Kidney tubule cell (primary cell): ENCODE data around the gene LRRC28.
"Not testable (repeated sequence)": the region's sequence is repeated elsewhere in the genome, so short reads cannot be mapped to it uniquely, and the experiment has no call there.

ENCODE experiments used
- DNase-seq: peaks from one replicate; pipeline ENCODE4 v3.0.0-alpha.2; 2018; ENCODE audit warnings: low spot score

LRRC28 gene

DNA sequence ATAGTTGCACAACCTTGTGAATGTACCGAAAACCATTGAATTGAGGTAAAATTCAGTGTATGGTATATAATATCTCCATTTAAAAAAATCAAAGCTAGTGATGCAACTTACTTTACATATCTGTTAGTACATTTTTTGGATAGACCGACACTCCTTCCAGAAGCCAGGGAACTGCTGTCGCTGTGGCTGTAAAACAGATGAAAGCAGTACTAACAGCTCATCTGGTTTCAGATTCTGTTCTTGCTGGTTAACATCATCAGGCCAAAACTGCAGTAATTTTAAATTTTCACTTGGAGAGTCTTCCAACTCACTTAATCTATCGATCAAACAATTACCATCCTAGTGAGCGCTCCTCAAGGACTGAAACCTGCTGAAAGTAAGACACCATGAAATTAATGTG, 145.1 kb downstream of the LRRC28 start:
- no peak for DNase-seq

DNA sequence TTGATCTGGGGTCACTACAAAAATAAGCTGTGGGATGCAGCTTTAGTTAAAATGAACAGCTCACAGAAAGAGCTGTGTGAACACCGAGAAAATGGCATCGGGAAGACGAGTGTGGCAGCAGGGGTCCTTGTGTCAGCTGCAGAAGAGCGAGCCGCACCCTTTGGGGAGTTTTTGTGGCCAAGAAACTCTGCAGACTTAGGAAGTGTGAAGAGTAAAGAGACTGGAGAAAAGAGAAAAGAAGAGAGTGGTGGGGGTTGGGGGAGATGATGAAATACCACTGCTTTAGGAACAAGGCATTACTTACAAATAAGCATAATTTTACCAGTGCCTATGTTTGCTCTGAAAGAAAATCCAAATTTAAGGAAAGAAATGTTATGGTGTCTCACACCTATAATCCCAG, 147.8 kb downstream of the LRRC28 start:
- no peak for DNase-seq

DNA sequence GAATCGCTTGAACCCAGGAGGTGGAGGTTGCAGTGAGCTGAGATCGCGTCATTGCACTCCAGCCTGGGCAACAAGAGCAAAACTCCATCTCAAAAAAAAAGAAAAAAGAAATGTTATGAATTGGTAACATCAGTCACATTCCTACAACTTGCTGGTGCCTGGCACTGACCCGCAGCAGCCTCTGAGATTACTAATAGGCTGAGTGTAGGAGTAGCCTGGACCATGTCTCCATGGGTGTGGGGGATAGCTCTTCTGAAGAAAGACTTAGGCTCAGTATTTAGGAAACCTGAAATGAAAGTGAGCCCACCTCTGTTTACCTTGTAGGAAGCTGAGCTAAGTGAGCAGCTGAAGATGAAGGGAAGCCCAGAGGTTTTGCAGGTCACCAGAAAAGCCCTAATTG, 148.3 kb downstream of the LRRC28 start:
- DNase-seq = peak; percentile 60

DNA sequence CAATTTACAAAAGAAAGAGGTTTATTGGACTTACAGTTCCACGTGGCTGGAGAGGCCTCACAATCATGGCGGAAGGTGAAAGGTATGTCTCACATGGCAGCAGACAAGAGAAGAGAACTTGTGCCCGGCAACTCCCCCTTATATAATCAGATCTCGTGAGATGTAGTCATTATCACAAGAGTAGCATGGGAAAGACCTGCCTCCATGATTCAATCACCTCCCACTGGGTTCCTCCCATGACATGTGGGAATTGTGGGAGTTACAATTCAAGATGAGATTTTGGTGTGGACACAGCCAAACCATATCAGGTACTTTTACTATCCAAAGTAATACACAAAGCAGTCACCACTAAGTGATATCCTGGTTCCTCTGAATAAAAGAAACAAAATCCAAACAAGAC, 149.9 kb downstream of the LRRC28 start:
- not testable (repeated sequence) for DNase-seq

DNA sequence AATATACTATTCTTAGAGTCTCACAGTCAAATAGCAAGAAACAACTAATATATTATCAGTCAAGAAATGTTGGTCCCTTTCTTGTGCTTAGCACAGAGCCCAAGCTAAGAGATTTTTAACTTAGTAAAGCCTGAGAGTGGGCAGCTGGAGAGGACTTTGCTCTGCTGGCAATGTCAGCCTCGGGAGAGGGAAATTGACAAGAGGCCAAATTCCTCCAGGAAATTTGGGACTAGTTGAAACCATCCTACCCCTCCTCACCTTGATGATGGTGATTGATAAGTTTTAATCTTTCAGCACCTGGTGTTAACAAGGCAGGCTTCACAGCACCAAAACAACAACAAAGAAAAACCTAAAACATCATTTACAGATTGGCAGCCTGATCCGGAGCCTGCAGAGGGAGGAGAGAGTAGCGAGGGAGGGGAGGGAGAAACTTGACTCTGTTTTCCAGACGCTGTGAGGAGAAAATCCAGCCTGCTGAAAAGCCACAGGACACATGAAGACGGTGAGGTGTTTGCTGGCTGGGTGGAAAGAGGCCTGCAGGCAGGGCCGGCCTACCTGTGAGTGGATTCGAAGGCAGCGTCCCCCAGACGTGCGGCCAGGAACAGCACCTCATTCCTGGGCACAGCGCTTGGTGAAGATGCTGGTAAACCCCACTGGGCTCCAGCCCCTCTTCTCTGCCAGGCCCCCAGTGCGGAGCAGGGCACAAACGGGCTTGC, 150.9 kb downstream of the LRRC28 start:
- no peak for DNase-seq

DNA sequence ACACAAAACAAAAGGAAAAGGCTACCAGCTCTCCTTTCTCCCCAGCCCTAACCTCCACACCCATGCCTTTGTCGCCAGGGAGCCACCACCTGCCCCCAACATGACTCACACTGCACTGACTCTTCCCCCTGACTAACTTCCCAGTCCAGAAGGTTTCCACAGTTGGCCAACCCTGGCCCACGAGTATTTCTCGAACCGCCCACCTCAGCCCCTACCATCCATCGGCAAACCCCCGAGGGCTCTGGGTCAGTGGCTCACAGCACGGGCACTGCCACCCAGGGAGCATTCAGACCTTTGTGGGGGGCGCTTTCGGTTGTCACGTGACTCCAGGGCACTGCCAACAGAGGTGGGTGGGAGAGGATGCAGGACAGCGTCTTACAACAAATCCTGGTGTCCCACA, 152.3 kb downstream of the LRRC28 start:
- peak; percentile 71 for DNase-seq

DNA sequence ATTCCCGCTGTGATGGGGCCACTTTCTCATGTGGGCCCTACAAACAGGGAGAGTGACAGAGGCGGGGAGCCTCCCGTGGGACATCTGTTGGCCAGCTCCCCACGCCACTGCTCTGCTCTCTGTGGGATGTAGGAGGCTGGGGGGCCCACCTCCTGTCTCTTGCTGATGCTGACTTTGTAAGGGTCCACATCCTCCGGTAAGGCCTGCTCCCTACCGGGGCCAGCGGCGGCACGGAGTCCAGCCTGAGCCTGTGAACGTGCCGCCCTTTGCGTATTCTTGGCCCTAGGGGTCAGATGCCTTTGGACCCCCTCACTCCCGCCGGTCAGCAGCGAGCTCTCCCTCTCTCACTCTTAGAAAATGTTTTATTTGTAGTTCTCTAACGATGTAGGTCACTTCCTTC, 153.2 kb downstream of the LRRC28 start:
- no peak for DNase-seq

DNA sequence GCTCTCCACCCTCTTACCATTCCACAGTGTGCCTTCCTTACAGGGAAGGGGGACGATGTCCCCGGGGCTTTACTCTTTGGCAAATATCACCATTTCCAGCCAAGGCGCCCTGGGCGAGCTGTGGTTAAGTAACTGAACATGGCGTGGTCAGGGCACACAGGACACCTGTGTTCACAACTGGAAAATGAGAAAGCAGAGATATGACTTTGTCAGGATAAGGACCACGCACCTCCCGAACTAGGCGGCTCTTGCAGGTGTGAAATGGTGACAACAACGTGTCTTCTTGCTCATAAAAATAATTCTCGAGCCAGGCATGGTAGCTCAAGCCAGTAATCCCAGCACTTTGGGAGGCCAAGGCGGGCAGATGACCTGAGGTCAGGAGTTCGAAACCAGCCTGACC, 154.8 kb downstream of the LRRC28 start:
- DNase-seq = no peak

DNA sequence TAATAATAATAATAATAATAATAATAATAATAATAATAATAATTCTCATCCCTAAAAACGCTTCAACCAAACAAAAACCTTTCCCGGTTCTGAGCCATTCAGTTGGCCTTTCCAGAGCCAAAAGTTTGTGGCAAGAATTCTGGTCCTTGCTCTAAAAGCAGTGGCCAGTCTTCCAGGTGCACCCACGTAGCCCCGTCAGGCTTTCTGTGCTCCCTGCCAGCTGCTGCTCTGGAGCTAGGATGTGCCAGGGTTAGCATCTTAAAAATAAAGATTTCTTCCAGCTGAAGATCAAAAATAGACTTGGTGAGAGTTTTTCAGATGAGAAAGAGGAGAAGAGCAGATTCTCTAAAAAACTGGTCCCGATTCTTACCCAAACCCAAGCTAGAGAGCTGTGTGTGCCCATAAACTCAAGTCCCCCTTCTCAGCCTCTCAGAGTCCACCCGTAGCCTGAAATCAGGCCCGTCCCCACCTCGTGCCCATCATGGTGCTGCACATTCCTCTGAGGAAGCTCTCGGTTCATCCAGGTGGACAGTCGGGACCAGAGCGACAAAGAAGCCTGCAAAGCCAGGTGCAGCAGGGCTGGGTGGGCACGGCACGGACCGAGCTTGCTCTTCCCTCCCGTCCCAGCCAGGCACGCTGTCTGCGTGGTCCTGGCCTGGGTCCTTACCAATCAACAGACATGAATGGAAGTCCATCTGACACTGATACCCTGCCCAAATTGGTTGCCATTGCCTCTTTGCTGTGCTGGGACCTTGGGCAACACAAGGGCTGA, 155.6 kb downstream of the LRRC28 start:
- no peak for DNase-seq

DNA sequence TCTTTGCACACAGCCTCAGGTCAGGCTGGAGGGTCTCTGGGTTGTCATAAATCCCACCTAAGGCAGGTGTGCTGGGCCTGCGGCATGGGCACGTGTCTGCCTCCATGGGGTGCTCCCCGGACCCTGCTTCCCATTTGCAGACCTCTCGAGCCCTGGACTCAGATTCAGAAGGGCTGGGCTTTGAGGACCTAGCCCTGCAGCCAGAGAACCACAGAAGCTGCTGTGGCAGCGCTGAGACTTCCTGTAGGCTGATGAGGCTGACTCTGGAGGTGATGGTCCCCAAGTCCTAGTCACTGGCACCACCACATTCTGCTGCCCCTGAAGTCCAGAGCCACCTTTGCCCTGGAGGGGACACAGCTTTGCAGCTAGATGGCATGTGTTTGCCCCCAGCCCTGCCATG, 156.4 kb downstream of the LRRC28 start:
- no peak for DNase-seq

DNA sequence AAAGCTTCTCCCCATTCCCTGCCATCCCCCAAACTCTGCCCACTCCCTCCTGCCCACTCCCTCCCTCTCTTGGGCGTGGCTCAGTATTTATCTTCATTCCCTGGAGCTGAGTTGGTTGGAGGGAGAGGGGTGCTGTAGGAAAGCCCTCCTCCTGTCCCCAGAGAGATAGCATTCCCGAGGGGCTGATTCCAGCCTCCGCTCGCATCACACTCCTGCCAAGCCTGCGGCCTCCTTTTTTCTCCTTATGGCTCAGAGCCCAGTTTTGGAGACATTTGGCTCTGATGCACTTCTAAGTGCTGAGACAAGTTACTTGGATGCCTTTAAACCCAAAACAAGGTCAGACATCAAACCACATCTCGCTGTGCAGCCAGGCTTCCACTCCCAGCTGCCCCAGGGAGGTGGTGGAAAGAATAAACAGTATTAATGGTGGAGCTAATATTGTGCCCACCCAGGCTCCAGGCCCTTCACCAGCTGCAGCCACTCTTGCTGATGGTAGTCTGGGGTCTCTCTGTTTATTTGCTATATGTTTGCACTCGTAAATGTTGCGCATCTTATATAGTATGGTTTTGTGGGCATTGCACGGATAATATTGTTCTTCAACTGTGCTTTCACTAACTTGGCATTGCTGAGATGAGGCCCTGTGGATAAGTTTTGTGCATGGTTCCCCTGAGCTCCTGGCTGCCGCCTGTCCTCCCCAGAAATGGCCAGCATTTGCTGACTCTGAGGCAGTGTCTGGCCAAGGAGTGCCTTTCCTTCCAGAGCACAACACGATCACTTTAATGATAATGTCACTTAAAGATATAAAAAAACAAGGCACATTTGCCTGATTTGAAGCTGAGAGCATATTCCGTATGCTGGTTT, 157.2 kb downstream of the LRRC28 start:
- DNase-seq = peak; percentile 25

DNA sequence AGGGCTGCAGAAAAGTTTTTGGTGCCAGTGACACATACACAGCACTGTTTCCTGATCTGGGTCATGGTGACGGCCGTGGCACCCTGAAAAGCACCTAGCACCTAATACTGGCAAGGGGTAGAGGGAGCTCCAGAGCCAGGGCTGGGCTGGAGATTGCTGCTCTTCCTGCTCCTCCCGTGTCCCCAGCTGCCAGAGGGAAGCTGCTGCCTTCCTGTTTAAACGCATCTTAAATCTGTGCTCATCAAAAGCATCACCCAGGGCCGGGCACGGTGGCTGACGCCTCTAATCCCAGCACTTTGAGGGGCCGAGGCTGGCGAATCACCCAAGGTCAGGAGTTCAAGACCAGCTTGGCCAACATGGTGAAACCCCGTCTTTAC, 157.8 kb downstream of the LRRC28 start:
- peak; percentile 82 for DNase-seq

DNA sequence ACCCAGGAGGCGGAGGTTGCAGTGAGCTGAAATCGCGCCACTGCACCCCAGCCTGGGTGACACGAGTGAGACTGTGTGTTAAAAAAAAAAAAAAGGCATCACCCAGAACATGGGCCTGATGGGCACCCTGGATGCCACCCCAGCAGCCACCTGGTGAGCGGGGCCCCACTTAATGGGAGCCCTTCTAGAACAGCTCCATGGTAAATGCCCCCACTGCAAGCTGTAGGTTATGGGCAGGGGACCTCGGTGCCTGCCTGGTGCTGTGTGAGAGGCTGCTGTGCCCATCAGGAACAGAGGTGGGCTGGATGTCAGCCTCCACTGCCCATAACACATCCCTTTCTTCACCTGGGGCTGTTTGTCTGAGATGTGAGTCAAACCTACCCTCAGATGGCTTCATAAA, 158.3 kb downstream of the LRRC28 start:
- DNase-seq = no peak

DNA sequence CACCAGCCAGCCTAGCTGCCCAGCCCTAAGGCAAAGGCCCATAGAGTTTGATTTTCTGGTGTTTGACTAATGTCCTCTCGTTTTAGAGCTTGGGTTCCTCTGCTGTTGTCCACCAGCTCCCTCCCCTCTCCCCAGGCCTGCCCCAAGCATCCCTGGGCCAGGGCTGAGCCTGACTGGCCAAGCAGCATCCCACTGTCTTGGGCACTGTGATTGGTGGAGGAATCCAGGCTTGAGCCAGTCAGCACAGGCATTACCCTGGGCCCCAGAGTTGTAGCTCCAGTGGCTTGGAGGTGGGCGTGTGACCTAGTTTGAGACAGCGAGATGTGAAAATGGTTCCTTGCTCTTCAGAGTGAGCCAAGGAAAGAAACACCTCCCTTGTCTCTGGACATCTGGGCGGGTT, 159.2 kb downstream of the LRRC28 start:
- DNase-seq = no peak

DNA sequence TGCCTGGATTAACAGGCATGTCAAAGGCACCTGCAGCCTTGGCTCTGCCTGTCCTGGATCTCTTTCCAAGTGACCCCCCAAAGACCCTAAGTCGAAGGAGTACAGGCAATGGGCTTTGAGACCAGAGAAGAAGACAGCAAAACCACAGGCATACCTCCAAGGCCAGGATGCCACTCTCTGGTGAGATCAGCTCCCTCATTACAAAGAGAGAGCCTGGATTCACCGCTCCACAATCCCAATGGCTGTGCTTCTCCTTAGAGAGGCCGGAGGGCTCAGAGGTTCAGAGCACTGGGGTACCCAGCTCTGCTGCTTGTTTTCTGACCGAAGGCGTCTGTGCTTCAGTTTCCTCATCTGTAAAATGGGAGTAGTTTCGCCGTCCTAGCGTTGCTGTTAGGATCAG, 160.0 kb downstream of the LRRC28 start:
- DNase-seq = no peak

DNA sequence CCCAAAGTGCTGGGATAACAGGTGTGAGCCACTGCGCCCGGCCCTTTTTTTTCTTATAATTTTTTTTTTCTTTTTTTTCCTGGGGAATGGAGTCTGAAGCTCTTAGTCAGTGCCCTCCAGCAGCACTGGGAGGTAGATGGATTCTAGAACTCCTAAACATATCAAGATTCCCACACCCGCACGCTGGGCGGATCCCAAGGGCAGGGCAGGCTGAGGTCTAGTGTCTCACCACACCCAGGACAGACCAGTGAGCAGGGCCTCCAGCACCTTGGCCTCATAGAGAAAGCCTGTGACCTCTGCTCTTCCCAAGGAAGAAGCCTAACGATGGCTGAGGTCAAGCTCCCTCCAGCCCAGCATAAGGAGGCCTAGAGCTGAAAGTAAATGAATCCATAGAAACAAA, 160.8 kb downstream of the LRRC28 start:
- DNase-seq = no peak

DNA sequence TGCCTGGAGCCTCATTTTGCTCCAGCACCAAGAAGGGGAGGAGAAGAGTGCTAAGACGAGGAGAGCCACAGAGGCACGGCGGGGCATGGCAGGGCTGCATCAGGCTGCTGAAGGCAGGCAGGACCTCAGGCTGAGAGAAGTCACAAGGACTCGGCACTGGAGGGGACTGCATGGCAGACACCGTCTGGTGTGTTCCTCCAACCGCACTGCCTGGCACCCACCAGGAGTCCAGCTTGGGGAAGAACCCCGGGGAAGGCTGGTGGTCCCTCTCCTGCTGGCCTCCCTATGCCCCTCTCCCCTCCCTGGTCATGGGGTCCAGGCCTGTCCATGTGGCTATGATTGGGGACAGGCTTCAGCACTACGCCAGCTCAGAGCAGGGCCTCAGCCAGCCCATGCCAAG, 161.3 kb downstream of the LRRC28 start:
- no peak for DNase-seq

DNA sequence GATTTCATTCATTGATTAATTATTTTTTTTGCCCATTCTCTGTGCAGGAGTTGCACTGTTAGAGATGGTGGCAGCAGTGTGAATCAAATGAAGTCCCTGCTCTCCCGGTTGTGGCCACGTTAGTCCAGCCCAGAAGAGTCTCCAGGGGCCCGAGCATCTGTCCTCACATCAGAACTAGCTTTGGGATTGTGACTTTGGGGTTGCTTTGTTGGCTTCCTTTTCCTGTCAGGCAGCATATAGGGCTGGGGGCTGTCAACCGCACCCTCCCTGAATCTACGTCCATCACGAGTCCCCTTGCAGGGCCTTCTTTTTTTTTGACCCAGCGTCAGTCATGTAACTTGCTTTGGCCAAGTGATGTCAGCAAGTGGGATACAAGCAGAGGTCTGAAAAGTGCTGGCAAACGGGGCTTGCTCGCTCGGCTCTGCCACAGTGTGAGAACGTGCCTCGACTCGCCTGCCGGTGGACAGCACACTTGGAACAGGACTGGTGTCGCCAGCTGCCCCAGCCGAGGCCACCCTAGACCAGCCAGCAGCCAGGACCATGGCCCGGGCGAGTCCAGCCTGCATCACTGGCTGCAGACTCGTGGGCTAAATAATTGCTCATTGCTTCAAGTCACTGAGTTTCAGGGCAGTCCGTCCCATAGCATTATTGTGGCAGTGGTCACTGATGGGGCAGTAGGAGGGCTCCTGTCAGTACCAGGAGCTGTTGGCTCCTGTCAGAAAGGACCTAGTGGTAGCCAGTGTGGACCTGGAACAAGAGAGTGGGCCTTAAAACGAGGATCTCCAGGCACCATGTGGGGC, 162.9 kb downstream of the LRRC28 start:
- DNase-seq = no peak

DNA sequence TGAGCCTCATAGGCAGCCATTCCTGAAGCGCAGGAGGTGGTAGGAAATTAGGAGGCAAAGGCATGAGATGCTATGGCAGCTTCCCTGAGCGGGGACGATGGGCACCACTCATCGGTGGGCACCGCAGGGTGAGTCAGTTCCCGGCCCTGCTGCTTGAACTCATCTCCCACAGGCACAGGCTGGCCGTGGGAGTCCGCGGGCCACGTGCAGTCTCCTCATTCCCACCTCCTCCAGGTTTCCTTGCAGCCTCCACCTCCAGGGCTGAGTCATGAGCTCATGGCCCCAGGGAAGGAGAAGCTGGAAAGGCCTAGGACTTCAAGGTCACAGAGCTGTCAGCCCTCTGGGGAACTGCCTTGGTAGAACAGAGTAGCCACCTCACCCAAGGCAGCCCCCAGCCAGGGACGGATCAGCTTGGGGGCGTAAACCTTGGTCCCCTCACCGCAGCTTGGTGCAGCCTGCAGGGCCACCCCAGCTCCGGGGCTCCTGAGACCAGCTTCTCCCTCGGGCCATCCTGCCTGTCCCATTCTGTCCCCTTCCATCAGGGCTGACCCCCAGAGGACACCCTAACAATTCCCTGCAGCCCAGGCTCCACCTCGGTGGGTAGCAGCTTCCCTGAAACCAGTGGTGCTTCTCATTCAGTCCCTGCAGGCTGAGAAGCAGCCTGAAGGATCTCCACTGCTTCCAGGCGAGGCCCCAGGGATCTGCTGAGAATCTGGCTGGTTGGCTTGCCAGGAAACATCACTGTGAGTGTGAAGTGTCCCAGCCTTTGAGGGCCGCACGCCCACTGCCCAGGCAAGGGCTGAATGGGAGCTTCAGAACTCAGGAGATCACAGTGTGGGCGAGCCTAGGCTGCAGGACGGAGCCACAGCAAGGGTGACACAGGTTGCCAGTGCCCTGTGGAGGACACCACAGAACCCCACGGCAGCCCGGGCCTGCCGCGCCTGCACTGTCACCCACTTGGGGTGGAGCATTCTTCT, 163.8 kb downstream of the LRRC28 start:
- DNase-seq = no peak
